Colonic mucosa (tissue), 4 donors: ENCODE results near the gene MIEF1. TPM values are rescaled to one million over a fixed set of nuclear protein-coding genes. Genes with fewer than 3 reads are reported as not detected.
A peak's percentile ranks its signal among the peaks of the same experiment; 100 is the strongest.

Experiments
- DNase-seq: peaks from one replicate; pipeline ENCODE4 v3.0.0-alpha.2; 2020
- H3K27ac ChIP-seq: fragments of 200-600 bp; one replicate; pipeline ENCODE4 v1.8.0; 2021
- H3K27me3 ChIP-seq: fragments of 200-600 bp; one replicate; pipeline ENCODE4 v1.8.0; 2021
- H3K36me3 ChIP-seq: fragments of 200-600 bp; one replicate; pipeline ENCODE4 v1.8.0; 2021
- H3K4me1 ChIP-seq: fragments of 200-600 bp; one replicate; pipeline ENCODE4 v1.8.0; 2021; ENCODE audit warnings: mild to moderate bottlenecking
- H3K4me3 ChIP-seq: fragments of 200-600 bp; one replicate; pipeline ENCODE4 v1.8.0; 2021
- H3K9ac ChIP-seq, 2 donors: one replicate each; pipeline ENCODE4 v1.7.0; 2013; ENCODE audit warnings: control low read depth in 2 of 2, low read depth in 2 of 2, low read length in 2 of 2
- H3K9me3 ChIP-seq: fragments of 200-600 bp; one replicate; pipeline ENCODE4 v1.8.0; 2021
- CTCF ChIP-seq: fragments of 200-600 bp; IDR thresholded peaks from one replicate; pipeline ENCODE4 v1.8.0; 2022; ENCODE audit warnings: antibody characterized with exemption, mild to moderate bottlenecking
- intact Hi-C: fragments of 100-400 bp; cut with DNase I; formaldehyde crosslinking; loops from one replicate; pipeline ENCODE4 v1.14.1; 2022
- total RNA-seq, 2 donors: library from RNA; stranded (reverse); fragmentation: NEBNext Ultra II Directional in 1 of 2; extraction: Animal tissue kit (Norgen Biotek cat#: 25700) in 1 of 2; gene quantifications; one replicate each; pipeline ENCODE4 v1.2.1, GENCODE V29; 2021
- donor health status: healthy.
- donor health status: DM: no; HTN: no; CAD: no.
- donor health status: DM: no; HTN: no; CAD: no.

MIEF1 gene
- total RNA-seq, result 10 to 100 TPM; 28.6 to 36.6 TPM

GRCh38 chr22:39502109-39502788, at the start of gene MIEF1:
Gene MIEF1 (plus strand): TSS chr22:39502290. CDS start chr22:39511295, 9,005 bp downstream.
- intact Hi-C loops, result no loop called here
- Histone ChIP-seq H3K27me3 (no peaks in the 10 kb centered on the region), H3K27ac (peak within 1 kb of the TSS; percentile 72), H3K9ac (peak within 1 kb of the TSS; percentile 69 to 90), H3K36me3 (peaks cover 13% of the 10 kb centered on the region), H3K4me3 (peak within 1 kb of the TSS; percentile 92), H3K4me1 (peaks cover 6% of the 10 kb centered on the region), H3K9me3 (no peaks in the 10 kb centered on the region)
- peak; percentile 99 for DNase-seq
- no peak for TF ChIP-seq CTCF

GRCh38 chr22:39452740-39453040, 49.4 kb upstream of the MIEF1 start:
- Histone ChIP-seq H3K27ac (no peak overlapping the region), H3K9me3 (no peaks in the 10 kb centered on the region), H3K4me3 (no peak overlapping the region), H3K4me1 (peaks cover 4% of the 10 kb centered on the region), H3K9ac (no peak overlapping the region), H3K27me3 (peaks cover 3% of the 10 kb centered on the region), H3K36me3 (no peaks in the 10 kb centered on the region)
- no peak for DNase-seq
- intact Hi-C loops, result no loop called here
- TF ChIP-seq CTCF, result no peak

- TF ChIP-seq CTCF, result no peak
- intact Hi-C loops, result no loop called here
- Histone ChIP-seq H3K4me1 (peaks cover 4% of the 10 kb centered on the region), H3K9me3 (no peaks in the 10 kb centered on the region), H3K27ac (no peak overlapping the region), H3K9ac (no peak overlapping the region), H3K4me3 (no peak overlapping the region), H3K27me3 (peaks cover 15% of the 10 kb centered on the region), H3K36me3 (no peaks in the 10 kb centered on the region)
- DNase-seq, result no peak
These were observed 48.2 kb upstream of the MIEF1 start for GRCh38 chr22:39453765-39454378.

- TF ChIP-seq CTCF, result no peak
- H3K9me3 ChIP-seq, result no peaks in the 10 kb centered on the region
- H3K9ac ChIP-seq, result no peak overlapping the region
- DNase-seq, result peak; percentile 46
- H3K27ac ChIP-seq, result no peak overlapping the region
- H3K4me1 ChIP-seq, result peaks cover 4% of the 10 kb centered on the region
- H3K4me3 ChIP-seq, result no peak overlapping the region
- H3K27me3 ChIP-seq, result peaks cover 18% of the 10 kb centered on the region
- intact Hi-C loops, result no loop called here
- H3K36me3 ChIP-seq, result no peaks in the 10 kb centered on the region
These were observed 47.7 kb upstream of the MIEF1 start for GRCh38 chr22:39454385-39454871.

GRCh38 chr22:39456522-39457197, 45.4 kb upstream of the MIEF1 start, which contains the start of gene MGAT3:
Gene MGAT3 (plus strand): TSS chr22:39457012. CDS start chr22:39487348, 30,336 bp downstream.
- Histone ChIP-seq H3K27me3 (peaks cover 18% of the 10 kb centered on the region), H3K4me1 (peaks cover 4% of the 10 kb centered on the region), H3K9me3 (no peaks in the 10 kb centered on the region), H3K27ac (no peak within 1 kb of the TSS), H3K36me3 (no peaks in the 10 kb centered on the region), H3K4me3 (peak within 1 kb of the TSS; percentile 27), H3K9ac (peak within 1 kb of the TSS in 1 of 2 donors; percentile 43)
- intact Hi-C loops, result no loop called here
- DNase-seq, result no peak
- TF ChIP-seq CTCF, result no peak
